Inferior parietal cortex (tissue), 1 donor: ENCODE measurements around the gene AHCTF1.
A peak's percentile ranks its signal among the peaks of the same experiment; 100 is the strongest.

Source experiments
- DNase-seq: peaks from one replicate; pipeline ENCODE4 v3.0.0-alpha.2; 2016; ENCODE audit errors: extremely low spot score

The AHCTF1 gene, protein sequence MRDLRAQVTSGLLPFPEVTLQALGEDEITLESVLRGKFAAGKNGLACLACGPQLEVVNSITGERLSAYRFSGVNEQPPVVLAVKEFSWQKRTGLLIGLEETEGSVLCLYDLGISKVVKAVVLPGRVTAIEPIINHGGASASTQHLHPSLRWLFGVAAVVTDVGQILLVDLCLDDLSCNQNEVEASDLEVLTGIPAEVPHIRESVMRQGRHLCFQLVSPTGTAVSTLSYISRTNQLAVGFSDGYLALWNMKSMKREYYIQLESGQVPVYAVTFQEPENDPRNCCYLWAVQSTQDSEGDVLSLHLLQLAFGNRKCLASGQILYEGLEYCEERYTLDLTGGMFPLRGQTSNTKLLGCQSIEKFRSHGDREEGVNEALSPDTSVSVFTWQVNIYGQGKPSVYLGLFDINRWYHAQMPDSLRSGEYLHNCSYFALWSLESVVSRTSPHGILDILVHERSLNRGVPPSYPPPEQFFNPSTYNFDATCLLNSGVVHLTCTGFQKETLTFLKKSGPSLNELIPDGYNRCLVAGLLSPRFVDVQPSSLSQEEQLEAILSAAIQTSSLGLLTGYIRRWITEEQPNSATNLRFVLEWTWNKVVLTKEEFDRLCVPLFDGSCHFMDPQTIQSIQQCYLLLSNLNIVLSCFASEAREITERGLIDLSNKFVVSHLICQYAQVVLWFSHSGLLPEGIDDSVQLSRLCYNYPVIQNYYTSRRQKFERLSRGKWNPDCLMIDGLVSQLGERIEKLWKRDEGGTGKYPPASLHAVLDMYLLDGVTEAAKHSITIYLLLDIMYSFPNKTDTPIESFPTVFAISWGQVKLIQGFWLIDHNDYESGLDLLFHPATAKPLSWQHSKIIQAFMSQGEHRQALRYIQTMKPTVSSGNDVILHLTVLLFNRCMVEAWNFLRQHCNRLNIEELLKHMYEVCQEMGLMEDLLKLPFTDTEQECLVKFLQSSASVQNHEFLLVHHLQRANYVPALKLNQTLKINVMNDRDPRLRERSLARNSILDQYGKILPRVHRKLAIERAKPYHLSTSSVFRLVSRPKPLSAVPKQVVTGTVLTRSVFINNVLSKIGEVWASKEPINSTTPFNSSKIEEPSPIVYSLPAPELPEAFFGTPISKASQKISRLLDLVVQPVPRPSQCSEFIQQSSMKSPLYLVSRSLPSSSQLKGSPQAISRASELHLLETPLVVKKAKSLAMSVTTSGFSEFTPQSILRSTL (N-terminal part only)

GRCh38 chr1:246931549-246932365, at the start of gene AHCTF1:
Gene AHCTF1 (minus strand): TSS chr1:246931948. CDS start chr1:246918370, 13,578 bp downstream.
- peak; percentile 98 for DNase-seq

GRCh38 chr1:246978785-246979184, 47.0 kb upstream of the AHCTF1 start:
- DNase-seq, result no peak

DNA sequence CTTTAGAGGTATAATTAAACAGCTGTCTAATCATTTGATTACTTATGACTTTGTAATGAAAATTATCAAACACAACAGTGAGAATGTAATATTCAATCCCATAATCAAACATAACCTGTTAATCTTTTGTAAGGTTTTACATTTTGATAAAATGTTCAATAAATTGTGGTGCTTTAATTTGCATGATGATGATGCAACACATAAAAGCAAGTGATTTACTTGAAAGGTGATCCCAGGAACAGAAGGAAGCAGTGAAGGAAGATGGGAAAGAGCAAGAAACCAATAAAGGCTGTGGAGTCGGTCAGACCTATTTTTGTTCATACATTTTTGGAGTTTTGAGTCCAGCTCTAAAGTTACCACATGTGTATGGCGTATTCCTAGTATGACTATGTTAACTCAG, 46.5 kb upstream of the AHCTF1 start:
- DNase-seq, result no peak

- DNase-seq, result no peak
These were observed 40.2 kb upstream of the AHCTF1 start for GRCh38 chr1:246971969-246972368.

GRCh38 chr1:246971090-246971721, 39.5 kb upstream of the AHCTF1 start:
- peak; percentile 74 for DNase-seq

DNA sequence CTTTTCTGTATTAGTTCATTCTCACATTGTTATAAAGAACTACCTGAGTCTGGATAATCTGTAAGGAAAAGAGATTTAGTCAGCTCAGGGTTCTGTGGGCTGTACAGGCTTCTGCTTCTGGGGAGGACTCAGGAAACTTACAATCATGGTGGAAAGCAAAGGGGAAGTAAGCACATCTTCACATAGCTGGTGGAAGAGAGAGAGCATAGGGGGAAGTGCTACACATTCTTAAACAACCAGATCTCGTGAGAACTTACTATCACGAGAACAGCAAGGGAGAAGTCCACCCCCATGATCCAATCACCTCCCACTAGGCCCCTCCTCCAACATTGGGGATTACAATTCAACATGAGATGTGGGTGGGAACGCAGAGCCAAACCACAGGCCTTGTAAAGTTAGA, 37.9 kb upstream of the AHCTF1 start:
- no peak for DNase-seq

- DNase-seq, result no peak
These were observed 34.8 kb upstream of the AHCTF1 start for GRCh38 chr1:246966502-246966901.

DNA sequence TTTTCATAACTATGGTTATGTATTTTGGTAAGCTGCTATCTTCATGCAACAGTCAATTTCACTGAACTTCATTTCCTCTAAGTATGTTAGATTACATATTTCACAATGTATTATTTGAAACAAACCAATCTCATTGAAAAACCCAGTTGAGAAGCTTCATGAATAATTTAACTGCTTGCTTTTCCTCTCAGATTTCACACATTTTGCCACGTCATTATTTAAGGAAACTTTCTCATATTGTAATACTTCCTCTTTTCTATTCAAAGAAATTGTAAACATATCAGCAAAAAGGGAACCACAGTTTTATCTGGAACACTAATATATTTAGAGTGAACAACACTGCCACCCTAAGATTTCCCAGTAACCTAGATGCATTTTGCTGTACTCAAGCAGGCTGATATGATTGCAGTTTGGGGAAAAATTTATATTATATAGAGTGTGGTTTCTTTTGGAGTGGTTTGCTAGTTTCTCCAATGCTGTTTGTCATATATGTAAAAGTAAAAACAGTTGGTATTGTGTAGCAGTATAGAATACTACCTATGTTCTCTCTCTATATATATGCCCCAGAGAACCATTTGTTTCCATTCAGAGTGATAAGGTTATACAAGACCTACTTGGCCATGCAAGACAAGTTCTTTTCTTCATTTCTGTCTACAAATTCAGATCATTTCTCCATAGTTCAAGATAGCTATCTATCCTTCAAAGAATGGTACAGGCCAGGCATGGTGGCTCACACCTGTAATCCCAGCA, 28.4 kb upstream of the AHCTF1 start:
- DNase-seq, result peak; percentile 40

DNA sequence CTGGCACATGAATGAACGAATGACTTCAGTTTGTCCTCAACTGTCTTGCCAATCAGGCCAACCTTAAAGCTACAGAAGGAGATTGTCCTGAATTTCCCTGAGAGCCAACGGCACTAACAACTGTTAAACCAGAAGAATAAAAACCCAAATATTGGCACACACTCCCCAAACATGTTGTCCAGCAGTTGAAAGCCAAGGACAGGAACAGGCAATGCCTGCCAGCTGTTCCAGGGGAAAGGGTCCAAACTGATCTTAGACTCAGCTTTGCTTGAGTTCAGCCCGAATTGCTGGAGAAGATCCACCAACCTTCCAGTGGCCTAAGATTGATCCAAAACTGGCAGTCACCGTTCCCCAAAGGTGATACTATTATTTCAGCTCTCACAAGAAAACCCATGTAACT, 22.4 kb upstream of the AHCTF1 start:
- no peak for DNase-seq

DNA sequence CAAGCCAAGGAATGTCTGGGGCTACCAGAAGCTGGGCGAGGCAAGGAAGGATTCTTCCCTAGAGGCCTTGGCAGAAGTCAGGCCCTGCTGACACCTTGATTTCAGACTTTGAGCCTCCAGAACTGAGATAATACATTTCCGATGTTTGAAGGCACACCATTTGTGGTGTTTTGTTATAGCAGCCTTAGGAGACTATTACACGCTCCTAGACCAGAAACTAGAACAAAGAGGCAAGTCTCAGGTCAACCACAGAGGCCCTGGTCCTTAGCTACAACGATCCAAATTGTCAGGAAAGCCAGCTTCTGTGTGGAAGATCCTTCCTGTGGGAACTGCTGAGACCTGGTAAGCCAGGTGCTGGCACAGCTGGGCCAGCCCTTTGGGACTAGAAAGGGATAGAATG, 19.7 kb upstream of the AHCTF1 start:
- DNase-seq, result no peak

DNA sequence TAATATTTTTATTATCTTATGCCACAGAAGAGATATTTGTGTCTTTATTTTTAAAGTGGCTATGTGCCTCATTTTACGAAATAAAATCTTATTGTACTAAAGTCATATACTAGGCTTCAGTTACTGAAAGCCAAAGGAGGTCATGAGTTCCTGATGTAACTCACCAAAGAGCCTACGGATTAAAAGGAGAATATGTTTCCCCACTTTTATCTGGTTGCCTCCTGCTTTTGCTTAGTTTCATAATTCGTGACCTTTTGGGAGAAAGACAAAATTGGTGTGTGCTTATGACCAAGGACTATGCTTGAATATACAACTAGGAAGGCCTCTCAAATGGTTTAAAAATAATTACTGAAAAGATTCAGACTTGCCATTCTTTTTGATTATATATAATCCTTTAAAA, 18.2 kb upstream of the AHCTF1 start:
- DNase-seq, result no peak

DNA sequence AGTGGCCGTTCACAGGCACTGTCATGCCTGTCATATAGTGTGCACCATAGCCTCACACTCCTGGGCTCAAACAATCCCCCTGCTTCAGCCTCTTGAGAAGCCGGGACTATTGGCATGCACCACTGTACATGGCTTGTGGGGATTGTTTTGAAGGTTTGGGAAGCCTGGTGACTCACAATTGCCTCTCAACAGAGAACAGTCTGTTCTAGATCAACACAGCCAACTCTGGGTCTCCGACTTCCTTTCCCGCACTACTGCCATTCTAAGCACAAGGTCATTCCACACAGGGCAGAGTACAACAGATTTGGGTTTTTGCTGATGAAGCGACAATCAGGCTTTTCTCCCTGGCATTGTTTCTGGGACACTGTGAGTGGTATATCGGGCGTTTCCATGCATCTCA, 15.5 kb upstream of the AHCTF1 start:
- DNase-seq, result peak; percentile 55

GRCh38 chr1:246946366-246946765, 14.6 kb upstream of the AHCTF1 start:
- DNase-seq, result no peak

- DNase-seq, result peak; percentile 53
These were observed 3.0 kb upstream of the AHCTF1 start for GRCh38 chr1:246934765-246935164.

DNA sequence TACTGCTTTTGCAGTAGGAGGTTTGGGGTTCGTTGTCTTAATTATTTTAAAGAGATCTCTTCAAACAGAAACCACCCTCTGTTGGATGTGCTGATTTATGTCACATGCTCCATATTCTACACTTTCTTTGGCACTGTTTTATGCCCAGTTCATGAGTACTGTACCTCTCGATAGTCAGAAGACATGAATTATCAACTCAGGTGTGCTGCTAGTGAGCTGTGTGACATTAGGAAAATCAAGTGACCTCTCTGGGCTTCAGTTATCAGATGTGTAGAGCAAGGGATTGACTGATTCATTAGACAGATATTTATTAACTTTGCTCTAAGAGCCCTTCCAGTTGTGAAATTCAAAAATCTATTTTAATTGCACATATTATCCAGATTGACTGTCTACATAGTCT, 2.1 kb upstream of the AHCTF1 start:
- DNase-seq, result no peak

GRCh38 chr1:246932366-246932700, 585 bp upstream of the AHCTF1 start:
- no peak for DNase-seq

GRCh38 chr1:246930830-246931548, 759 bp downstream of the AHCTF1 start:
- peak; percentile 42 for DNase-seq

DNA sequence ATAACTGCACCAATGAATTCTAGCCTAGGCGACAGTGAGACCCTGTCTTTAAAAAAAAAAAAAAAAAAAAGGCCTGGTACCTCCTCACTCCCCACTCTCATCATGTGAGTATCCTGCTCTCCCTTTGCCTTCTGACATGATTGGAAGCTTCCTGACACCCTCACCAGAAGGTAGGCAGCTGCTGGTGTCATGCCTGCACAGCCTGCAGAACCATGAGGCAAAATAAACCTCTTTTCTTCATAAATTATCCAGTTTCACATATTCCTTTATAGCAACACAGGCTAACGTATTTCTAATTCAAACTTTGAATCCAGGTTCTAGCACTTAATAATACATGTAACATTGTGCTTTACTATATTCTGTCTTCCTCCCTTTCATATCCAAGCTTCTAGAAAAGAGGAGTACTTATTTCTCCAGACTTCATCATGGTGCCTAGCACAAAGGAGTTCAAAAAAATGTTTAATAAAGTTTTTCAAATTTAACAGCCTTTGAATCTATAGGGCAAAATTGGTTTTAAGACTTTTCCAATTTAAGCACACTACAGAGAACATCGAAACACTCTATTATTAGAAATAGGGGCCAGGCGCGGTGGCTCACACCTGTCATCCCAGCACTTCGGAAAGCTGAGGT, 5.6 kb downstream of the AHCTF1 start:
- no peak for DNase-seq

DNA sequence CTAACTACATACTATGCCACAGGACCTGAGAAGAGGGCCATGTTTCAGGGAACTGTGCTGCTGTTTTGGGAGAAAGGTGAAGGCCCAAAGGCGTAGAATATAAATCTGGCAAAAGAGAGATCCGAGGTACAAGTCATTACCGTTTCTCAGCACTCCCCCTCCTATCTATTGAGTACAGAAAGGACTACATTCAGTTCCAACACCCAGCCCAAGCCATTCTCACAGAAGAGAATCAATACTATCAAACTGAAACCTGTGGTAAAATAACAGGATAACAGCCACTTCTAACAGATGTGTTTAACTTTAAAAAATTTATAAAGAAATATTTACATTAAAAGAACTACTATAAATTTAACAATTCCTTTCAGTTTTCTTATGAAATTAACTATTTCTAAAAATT, 7.8 kb downstream of the AHCTF1 start:
- no peak for DNase-seq
